SK-N-MC (cell line): ENCODE measurements around the gene CHST12.

ENCODE experiments used
- EZH2 ChIP-seq: fragments of 200-600 bp; sonication (generic); IDR thresholded peaks from one replicate; pipeline ENCODE4 v1.6.1; 2017; ENCODE audit warnings: antibody characterized with exemption
- POLR2AphosphoS5 ChIP-seq: IDR thresholded peaks from 2 replicates; pipeline ENCODE4 v1.6.1; 2012; ENCODE audit warnings: mild to moderate bottlenecking, low read depth, low read length, borderline replicate concordance

DNA sequence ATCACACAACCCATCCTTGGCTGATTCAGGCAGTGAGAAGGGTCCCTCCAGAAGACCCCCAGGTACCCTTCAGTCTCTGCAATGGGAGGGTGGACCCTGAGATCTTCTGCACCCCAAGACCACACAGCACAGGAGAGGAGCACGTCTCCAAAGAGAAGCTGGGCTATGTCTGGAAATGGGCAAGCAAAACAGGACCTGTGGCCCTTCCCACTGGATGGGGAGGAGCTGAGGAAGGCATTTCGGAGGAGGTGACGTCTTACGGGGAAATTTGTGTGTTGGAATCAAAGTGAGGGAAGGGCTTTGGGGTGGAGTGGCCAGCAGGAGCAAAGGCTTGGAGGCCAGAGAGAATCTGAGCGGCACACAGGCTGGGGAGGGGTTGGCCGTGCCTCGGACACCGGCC lies 56.3 kb downstream of the CHST12 start:
- TF ChIP-seq EZH2 (no peak), POLR2AphosphoS5 (no peak)
